Small intestine (tissue), 7 donors: ENCODE data around the gene FCGBP. TPM values are rescaled to one million over a fixed set of nuclear protein-coding genes. Genes with fewer than 3 reads are reported as not detected.
A peak's percentile ranks its signal among the peaks of the same experiment; 100 is the strongest.
"Not testable (repeated sequence)": the region's sequence is repeated elsewhere in the genome, so short reads cannot be mapped to it uniquely, and the experiment has no call there.

Source experiments
- DNase-seq, 2 donors: peaks; one replicate each; pipeline versions ENCODE4 v3.0.0 to v3.0.0-alpha.2; 2013
- FAIRE-seq: peaks from 2 replicates; lab custom pipeline; 2012; peaks lifted over from hg19 to GRCh38; lab: Jason Lieb, UNC
- H3K27ac ChIP-seq, 3 donors: one replicate each; pipeline ENCODE4 v1.5.1; 2013; ENCODE audit warnings: low read length in 2 of 3, mild to moderate bottlenecking in 2 of 3, control low read depth in 1 of 3, inconsistent platforms in 1 of 3, low read depth in 1 of 3, moderate library complexity in 1 of 3
- H3K27me3 ChIP-seq, 3 donors: one replicate each; pipeline ENCODE4 v1.6.1; 2013; ENCODE audit warnings: low read length in 3 of 3, inconsistent platforms in 1 of 3; ENCODE audit not compliant: control insufficient read depth in 3 of 3, insufficient read depth in 3 of 3
- H3K36me3 ChIP-seq, 3 donors: one replicate each; pipeline ENCODE4 v1.6.1; 2013; ENCODE audit warnings: low read length in 3 of 3, inconsistent platforms in 1 of 3, low read depth in 1 of 3, mild to moderate bottlenecking in 1 of 3, moderate library complexity in 1 of 3; ENCODE audit not compliant: control insufficient read depth in 3 of 3, insufficient read depth in 2 of 3
- H3K4me1 ChIP-seq, 3 donors: one replicate each; pipeline ENCODE4 v1.6.1; 2013; ENCODE audit warnings: low read length in 2 of 3, inconsistent platforms in 1 of 3, low read depth in 1 of 3, mild to moderate bottlenecking in 1 of 3, moderate library complexity in 1 of 3; ENCODE audit not compliant: control insufficient read depth in 3 of 3, insufficient read depth in 2 of 3
- H3K4me3 ChIP-seq, 3 donors: one replicate each; pipeline ENCODE4 v1.5.1; 2013; ENCODE audit warnings: low read length in 3 of 3, control low read depth in 1 of 3, inconsistent platforms in 1 of 3, low read depth in 1 of 3, mild to moderate bottlenecking in 1 of 3, moderate library complexity in 1 of 3
- H3K9me3 ChIP-seq, 2 donors: one replicate each; pipeline ENCODE4 v1.6.1; 2013; ENCODE audit warnings: low read depth in 1 of 2, low read length in 1 of 2; ENCODE audit not compliant: control insufficient read depth in 2 of 2, insufficient read depth in 1 of 2
- WGBS, 3 donors: extraction: QIAGEN DNeasy Blood & Tissue Kit; methylation state at CpG; one replicate each; pipeline ENCODE4 v1.1.7; 2013; 5-methylcytosine and 5-hydroxymethylcytosine counted together
- polyA plus RNA-seq, 4 donors: library from polyadenylated mRNA; stranded (reverse) in 3 of 4; unstranded in 1 of 4; fragments of 200-250 nt in 3 of 4; fragments of 120-200 nt in 1 of 4; gene quantifications; one replicate each; pipeline versions ENCODE4 v1.2.1 to v1.2.3, GENCODE V29; 2013
- donor health status: healthy with polysubstance abuse.
- donor health status: control.
- donor health status: control.
- donor health status: Bipolar disorder and iron deficiency.
- donor health status: healthy.

The FCGBP gene
- polyA plus RNA-seq, 4 donors, result 17.0 to 743 (median 81.2) TPM

DNA sequence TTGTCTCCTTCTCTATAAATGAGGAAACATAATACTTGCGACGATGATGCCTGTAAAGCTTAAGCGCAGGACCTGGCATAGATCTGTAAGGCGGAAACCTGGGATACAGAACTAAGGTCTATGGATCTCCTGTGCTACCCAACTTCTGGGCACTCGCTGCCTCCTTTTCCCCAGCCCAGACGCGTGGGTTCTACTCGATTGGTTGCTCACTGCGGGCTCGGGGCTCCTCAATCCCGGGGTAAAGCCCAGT lies 35.9 kb upstream of the FCGBP start:
- WGBS, 3 donors, result 0 to 3% (median 2%) methylated on average over 11 of the region's 11 CpGs
- H3K27me3 ChIP-seq, result no peaks in the 10 kb centered on the region
- H3K4me3 ChIP-seq, result peak overlapping the region; percentile 54 to 98 (median 89)
- peaks cover 0 to 2% of the 10 kb centered on the region in 2 donors for H3K9me3 ChIP-seq
- H3K36me3 ChIP-seq, result peaks cover 12 to 32% (median 14%) of the 10 kb centered on the region in 3 donors
- peak overlapping the region; percentile 88 to 96 (median 94) for H3K27ac ChIP-seq
- DNase-seq (no peak), FAIRE-seq (no peak)
- H3K4me1 ChIP-seq, result peaks cover 4 to 14% (median 7%) of the 10 kb centered on the region in 3 donors

GRCh38 chr19:39969681-39970424 lies 35.4 kb upstream of the FCGBP start:
- peaks cover 11 to 30% (median 12%) of the 10 kb centered on the region in 3 donors for H3K36me3 ChIP-seq
- peak overlapping the region; percentile 12 to 89 (median 54) for H3K4me3 ChIP-seq
- DNase-seq (no peak), FAIRE-seq (no peak)
- WGBS, 3 donors, result 61 to 68% (median 67%) methylated on average over 13 of the region's 13 CpGs
- H3K27ac ChIP-seq, result peak overlapping the region; percentile 88 to 96 (median 94)
- peaks cover 4 to 14% (median 7%) of the 10 kb centered on the region in 3 donors for H3K4me1 ChIP-seq
- peaks cover 0 to 2% of the 10 kb centered on the region in 2 donors for H3K9me3 ChIP-seq
- H3K27me3 ChIP-seq, result no peaks in the 10 kb centered on the region

GRCh38 chr19:39969266-39969665 lies 34.8 kb upstream of the FCGBP start:
- peak overlapping the region in 1 of 3 donors; percentile 59 for H3K27ac ChIP-seq
- DNase-seq (peak in 1 of 2 donors; percentile 18), FAIRE-seq (no peak)
- H3K36me3 ChIP-seq, result peaks cover 5 to 24% (median 8%) of the 10 kb centered on the region in 3 donors
- H3K27me3 ChIP-seq, result no peaks in the 10 kb centered on the region
- 57 to 62% (median 61%) methylated on average over 6 of the region's 6 CpGs for WGBS, 3 donors
- peaks cover 0 to 2% of the 10 kb centered on the region in 2 donors for H3K9me3 ChIP-seq
- no peak overlapping the region for H3K4me3 ChIP-seq
- peaks cover 4 to 14% (median 7%) of the 10 kb centered on the region in 3 donors for H3K4me1 ChIP-seq

GRCh38 chr19:39968789-39969188 lies 34.4 kb upstream of the FCGBP start:
- FAIRE-seq (no peak), DNase-seq (no peak)
- peaks cover 4 to 14% (median 8%) of the 10 kb centered on the region in 3 donors for H3K4me1 ChIP-seq
- no peak overlapping the region for H3K27ac ChIP-seq
- no peaks in the 10 kb centered on the region for H3K27me3 ChIP-seq
- H3K36me3 ChIP-seq, result peaks cover 3 to 19% (median 4%) of the 10 kb centered on the region in 3 donors
- peaks cover 0 to 2% of the 10 kb centered on the region in 2 donors for H3K9me3 ChIP-seq
- WGBS, 3 donors, result 95 to 98% (median 97%) methylated on average over 15 of the region's 15 CpGs
- H3K4me3 ChIP-seq, result no peak overlapping the region

DNA sequence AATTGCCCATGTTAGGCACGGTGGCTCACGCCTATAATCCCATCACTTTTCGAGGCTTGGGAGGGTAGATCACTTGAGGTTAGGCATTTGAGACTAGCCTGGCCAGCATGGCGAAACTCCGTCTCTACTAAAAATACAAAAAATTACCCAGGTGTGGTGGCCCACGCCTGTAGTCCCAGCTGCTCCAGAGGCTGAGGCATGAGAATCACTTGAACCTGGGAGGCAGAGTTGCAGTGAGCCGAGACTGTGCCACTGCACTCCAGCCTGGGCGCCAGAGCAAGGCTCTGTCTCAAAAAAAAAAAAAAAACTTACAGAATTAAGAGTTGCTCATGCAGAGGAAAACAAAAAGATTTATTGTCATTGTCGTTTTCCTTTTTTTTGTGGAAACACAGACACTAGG lies 33.1 kb upstream of the FCGBP start:
- DNase-seq, result no peak
- Histone ChIP-seq H3K27ac (no peak overlapping the region), H3K27me3 (no peaks in the 10 kb centered on the region), H3K9me3 (peaks cover 0 to 2% of the 10 kb centered on the region in 2 donors), H3K4me3 (no peak overlapping the region), H3K4me1 (peaks cover 4 to 14% (median 10%) of the 10 kb centered on the region in 3 donors), H3K36me3 (peaks cover 0 to 8% (median 0%) of the 10 kb centered on the region in 3 donors)
- 89 to 92% (median 90%) methylated on average over 9 of the region's 9 CpGs for WGBS, 3 donors
- no peak for FAIRE-seq

- 91 to 92% (median 92%) methylated on average over 6 of the region's 6 CpGs for WGBS, 3 donors
- FAIRE-seq (no peak), DNase-seq (no peak)
Observed at GRCh38 chr19:39966617-39967016, 32.2 kb upstream of the FCGBP start.

GRCh38 chr19:39963898-39964297 lies 29.5 kb upstream of the FCGBP start:
- Histone ChIP-seq H3K4me3 (no peak overlapping the region), H3K36me3 (peaks cover 0 to 2% (median 0%) of the 10 kb centered on the region in 3 donors), H3K27ac (no peak overlapping the region), H3K27me3 (no peaks in the 10 kb centered on the region), H3K4me1 (peaks cover 0 to 3% (median 0%) of the 10 kb centered on the region in 3 donors), H3K9me3 (peaks cover 0 to 2% of the 10 kb centered on the region in 2 donors)
- no peak for FAIRE-seq
- WGBS, 3 donors, result 65 to 78% (median 72%) methylated on average over 3 of the region's 3 CpGs
- no peak for DNase-seq

More at GRCh38 chr19:39966617-39967016, 32.2 kb upstream of the FCGBP start:
- H3K27ac ChIP-seq, result no peak overlapping the region
- no peaks in the 10 kb centered on the region for H3K27me3 ChIP-seq
- no peak overlapping the region for H3K4me3 ChIP-seq
- peaks cover 0 to 6% (median 6%) of the 10 kb centered on the region in 3 donors for H3K4me1 ChIP-seq
- peaks cover 0 to 2% of the 10 kb centered on the region in 2 donors for H3K9me3 ChIP-seq
- H3K36me3 ChIP-seq, result peaks cover 0 to 3% (median 0%) of the 10 kb centered on the region in 3 donors

- not testable (repeated sequence) for H3K9me3 ChIP-seq, H3K27ac ChIP-seq, H3K4me3 ChIP-seq, H3K36me3 ChIP-seq, H3K27me3 ChIP-seq, DNase-seq, FAIRE-seq, H3K4me1 ChIP-seq
- 57 to 89% (median 72%) methylated on average over 9 to 10 of the region's 13 CpGs for WGBS, 3 donors
Observed at GRCh38 chr19:39959407-39959806, 25.0 kb upstream of the FCGBP start.
